Measurements from ENCODE around the gene SDK2. TPM values are rescaled to one million over a fixed set of nuclear protein-coding genes. Genes with fewer than 3 reads are reported as not detected.

Gene SDK2
- total and polyA plus RNA-seq, 2 of the 8 experiments (the other 6 are each of a cell fraction or from before 2014, with no cell fraction given) = 3.9 to 4.1 TPM

- no peak for TF ChIP-seq CHD7 (IDR thresholded peaks at IDR 0.05; ENCODE audit: insufficient replicate concordance, low read length)
- TF ChIP-seq RBBP5 (IDR thresholded peaks at IDR 0.05; ENCODE audit: borderline replicate concordance, low read depth, low read length) = no peak
These were observed 60.2 kb downstream of the SDK2 start (continued) for GRCh38 chr17:73584049-73584448.
